Measurements from ENCODE around the gene RALGPS1. TPM values are rescaled to one million over a fixed set of nuclear protein-coding genes. Genes with fewer than 3 reads are reported as not detected.

RALGPS1 gene
- total and polyA plus RNA-seq, 2 of the 8 experiments (the other 6 are each of a cell fraction or from before 2014, with no cell fraction given), result 20.0 to 23.5 TPM

DNA sequence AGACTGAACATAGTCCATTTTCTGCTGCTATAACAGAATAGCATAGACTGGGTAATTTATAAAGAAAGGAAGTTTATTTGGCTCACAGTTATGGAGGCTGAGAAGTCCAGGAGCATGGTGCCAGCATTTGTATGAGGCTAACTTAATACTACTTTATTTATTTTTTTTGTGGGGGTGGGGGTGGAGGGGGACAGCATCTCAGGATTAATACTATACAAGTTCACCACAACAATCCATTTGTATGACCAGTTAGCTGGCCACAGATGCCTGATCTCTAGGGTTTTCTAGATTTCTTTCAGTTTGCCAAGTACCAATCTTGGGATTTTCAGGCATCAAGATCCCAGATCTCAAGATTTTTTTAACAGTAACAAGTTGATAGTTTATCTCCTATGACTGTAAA is 187.6 kb downstream of the RALGPS1 start:
- no peak overlapping the region for H3K4me2 ChIP-seq (ENCODE audit: insufficient read depth in 1 of 2, low read depth in 2 of 2, low read length in 2 of 2)
- H3K79me1 ChIP-seq (ENCODE audit: low read depth, low read length), result no peaks in the 10 kb centered on the region
- H3K27ac ChIP-seq (ENCODE audit: low read depth, low read length), result no peak overlapping the region
- H2BK12ac ChIP-seq (ENCODE audit: low read depth, low read length), result no peak overlapping the region
- no peaks in the 10 kb centered on the region for H3K79me2 ChIP-seq (ENCODE audit: control insufficient read depth in 1 of 2, insufficient read depth in 2 of 2, low read length in 2 of 2)
- H3K27me3 ChIP-seq (replicated peaks in 1 of 4; ENCODE audit: control insufficient read depth in 3 of 4, extremely low read depth in 1 of 4, insufficient read depth in 3 of 4, low read length in 3 of 4), result no peaks in the 10 kb centered on the region
- H2BK5ac ChIP-seq (ENCODE audit: low read depth, low read length), result no peak overlapping the region
- no peak overlapping the region for H2AFZ ChIP-seq (ENCODE audit: low read length)
- H3K9ac ChIP-seq (replicated peaks in 1 of 4; ENCODE audit: extremely low read depth in 1 of 4, low read depth in 3 of 4, low read length in 3 of 4), result no peak overlapping the region
- H3K18ac ChIP-seq (ENCODE audit: extremely low read depth, low read length), result no peak overlapping the region
- H4K8ac ChIP-seq (ENCODE audit: extremely low read depth, insufficient read depth, low read length), result no peak overlapping the region
- no peak overlapping the region for H4K91ac ChIP-seq (replicated peaks; ENCODE audit: insufficient read length, low read length)
- H3K9me3 ChIP-seq (ENCODE audit: insufficient read depth in 2 of 2, low read depth in 1 of 2, low read length in 1 of 2), result no peaks in the 10 kb centered on the region
- H3K23me2 ChIP-seq (ENCODE audit: low read depth, low read length), result no peaks in the 10 kb centered on the region
- no peak overlapping the region for H2BK20ac ChIP-seq (ENCODE audit: low read length)
- H4K5ac ChIP-seq (ENCODE audit: insufficient read length, low read depth, low read length), result no peak overlapping the region
- H3K4me1 ChIP-seq (replicated peaks in 1 of 4; ENCODE audit: control insufficient read depth in 3 of 4, insufficient read depth in 4 of 4, low read length in 3 of 4), result no peaks in the 10 kb centered on the region
- ChIA-PET CTCF (ENCODE audit: partially characterized antibody) (interaction anchor here (1.1 to 1.7 kb wide), 3 partner anchors 10 to 93 kb away, joined by 3 to 5 read pairs (median 3); no protein-coding TSS in a partner anchor), POLR2A (ENCODE audit: partially characterized antibody) (no interaction called here)
- FAIRE-seq (no peak), DNase-seq (ENCODE audit: low read depth in 1 of 2, low spot score in 2 of 2) (no peak)
- H3K4me3 ChIP-seq (ENCODE audit: extremely low read depth in 1 of 4, insufficient read depth in 2 of 4, low read depth in 3 of 4, low read length in 4 of 4), result no peak overlapping the region
- H2BK120ac ChIP-seq (replicated peaks; ENCODE audit: low read depth, low read length), result no peak overlapping the region
- no peak overlapping the region for H3K14ac ChIP-seq (ENCODE audit: insufficient read length)
- no peaks in the 10 kb centered on the region for H3K36me3 ChIP-seq (ENCODE audit: control insufficient read depth in 2 of 4, insufficient read depth in 4 of 4, low read length in 3 of 4)
- H3K4ac ChIP-seq (replicated peaks; ENCODE audit: insufficient read length, low read depth, low read length), result no peak overlapping the region
- H2AK5ac ChIP-seq (ENCODE audit: low read depth, low read length), result no peak overlapping the region
- no peak overlapping the region for H3K23ac ChIP-seq (ENCODE audit: insufficient read length)
- H2BK15ac ChIP-seq (ENCODE audit: low read length), result no peak overlapping the region
- H4K20me1 ChIP-seq (replicated peaks in 1 of 2; ENCODE audit: control insufficient read depth in 1 of 2, insufficient read depth in 2 of 2, low read length in 2 of 2), result peaks cover 0 to 5% of the 10 kb centered on the region in 2 experiments
- no peak overlapping the region for H3K56ac ChIP-seq (replicated peaks; ENCODE audit: insufficient read length, low read depth, low read length)
- TF ChIP-seq RFX5 (IDR thresholded peaks at IDR 0.05; ENCODE audit: borderline replicate concordance, low read depth, low read length), result no peak

Data from H1 (cell line).